ENCODE measurements around the gene KCTD11.
"Not testable (repeated sequence)": the region's sequence is repeated elsewhere in the genome, so short reads cannot be mapped to it uniquely, and the experiment has no call there.

KCTD11 gene

DNA sequence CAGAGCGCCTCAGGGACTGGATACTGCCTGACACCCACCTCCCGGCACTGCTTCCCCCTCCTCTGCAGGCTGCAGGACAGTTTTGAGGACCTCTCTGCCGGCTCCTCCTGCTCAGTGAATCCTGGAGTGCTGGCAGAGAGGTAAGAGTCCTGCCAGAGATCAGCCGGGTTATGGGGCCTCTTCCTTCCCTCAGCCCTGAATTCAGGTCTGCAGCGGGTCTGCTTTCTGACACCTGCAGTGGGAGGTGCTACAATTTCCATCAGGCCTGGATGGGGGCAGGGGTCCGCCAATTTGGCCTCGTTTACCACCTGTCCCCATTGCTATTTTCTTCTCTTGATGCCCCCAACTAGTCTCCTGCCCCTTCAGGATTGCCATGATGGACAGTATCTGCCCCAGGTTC, 19.9 kb upstream of the KCTD11 start:
- DNase-seq (ENCODE audit: low read depth, low spot score) = no peak
- in situ Hi-C loops (cut with HindIII; ENCODE audit: low sequenced_read_pairs) = no loop called here
- TF ChIP-seq, protein P1, sequence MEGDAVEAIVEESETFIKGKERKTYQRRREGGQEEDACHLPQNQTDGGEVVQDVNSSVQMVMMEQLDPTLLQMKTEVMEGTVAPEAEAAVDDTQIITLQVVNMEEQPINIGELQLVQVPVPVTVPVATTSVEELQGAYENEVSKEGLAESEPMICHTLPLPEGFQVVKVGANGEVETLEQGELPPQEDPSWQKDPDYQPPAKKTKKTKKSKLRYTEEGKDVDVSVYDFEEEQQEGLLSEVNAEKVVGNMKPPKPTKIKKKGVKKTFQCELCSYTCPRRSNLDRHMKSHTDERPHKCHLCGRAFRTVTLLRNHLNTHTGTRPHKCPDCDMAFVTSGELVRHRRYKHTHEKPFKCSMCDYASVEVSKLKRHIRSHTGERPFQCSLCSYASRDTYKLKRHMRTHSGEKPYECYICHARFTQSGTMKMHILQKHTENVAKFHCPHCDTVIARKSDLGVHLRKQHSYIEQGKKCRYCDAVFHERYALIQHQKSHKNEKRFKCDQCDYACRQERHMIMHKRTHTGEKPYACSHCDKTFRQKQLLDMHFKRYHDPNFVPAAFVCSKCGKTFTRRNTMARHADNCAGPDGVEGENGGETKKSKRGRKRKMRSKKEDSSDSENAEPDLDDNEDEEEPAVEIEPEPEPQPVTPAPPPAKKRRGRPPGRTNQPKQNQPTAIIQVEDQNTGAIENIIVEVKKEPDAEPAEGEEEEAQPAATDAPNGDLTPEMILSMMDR (IDR thresholded peaks at IDR 0.05; ENCODE audit: low read depth, low read length) = no peak
- H3K4me3 ChIP-seq (ENCODE audit: low read depth, low read length) = no peak overlapping the region

- in situ Hi-C loops (cut with HindIII; ENCODE audit: low sequenced_read_pairs); H3K4me3 ChIP-seq (ENCODE audit: low read depth, low read length); DNase-seq (ENCODE audit: low read depth, low spot score): not testable (repeated sequence)
These were observed 19.3 kb upstream of the KCTD11 start for GRCh38 chr17:7332600-7333069.

DNA sequence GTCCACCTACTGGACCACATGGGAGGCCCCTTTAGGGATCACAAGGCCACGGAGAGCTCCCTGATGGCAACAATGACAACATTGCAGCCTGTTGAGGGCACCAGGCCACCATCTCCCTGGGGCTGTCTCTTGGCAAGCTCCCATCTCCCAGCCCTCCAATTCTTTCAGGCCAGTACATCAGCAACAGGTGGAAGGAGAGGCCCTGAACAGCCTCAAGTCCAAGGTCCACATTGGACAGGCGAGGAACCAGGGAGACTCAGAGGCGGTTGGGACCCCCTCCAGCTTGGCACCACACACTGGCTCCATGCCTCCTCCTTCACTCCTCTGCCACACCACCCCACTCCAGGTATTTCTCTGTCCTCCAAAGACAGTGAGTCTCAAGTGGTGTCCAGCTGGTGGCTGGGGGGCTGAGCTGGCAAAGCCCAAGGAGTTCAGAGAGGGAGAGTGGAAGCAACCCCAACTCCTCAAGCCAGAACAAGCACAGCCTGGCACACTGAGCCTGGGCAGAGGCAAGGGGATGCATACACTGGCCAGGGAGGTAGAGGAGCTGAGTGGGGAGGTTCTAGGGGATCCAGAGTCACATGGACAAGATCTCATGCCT, 16.9 kb upstream of the KCTD11 start:
- H3K4me3 ChIP-seq (ENCODE audit: low read depth, low read length) = no peak overlapping the region
- TF ChIP-seq, protein P1 (IDR thresholded peaks at IDR 0.05; ENCODE audit: low read depth, low read length) = no peak
- DNase-seq (ENCODE audit: low read depth, low spot score) = no peak
- in situ Hi-C loops (cut with HindIII; ENCODE audit: low sequenced_read_pairs) = no loop called here

GRCh38 chr17:7335765-7336164, 16.2 kb upstream of the KCTD11 start:
- in situ Hi-C loops (cut with HindIII; ENCODE audit: low sequenced_read_pairs); DNase-seq (ENCODE audit: low read depth, low spot score); H3K4me3 ChIP-seq (ENCODE audit: low read depth, low read length): not testable (repeated sequence)

GRCh38 chr17:7336240-7337175, 15.5 kb upstream of the KCTD11 start, which contains the start of gene ACAP1:
TSS of gene ACAP1 (plus strand) at chr17:7336529. CDS start at chr17:7336735, 206 bp downstream.
- no peak for DNase-seq (ENCODE audit: low read depth, low spot score)
- in situ Hi-C loops (cut with HindIII; ENCODE audit: low sequenced_read_pairs) = no loop called here
- TF ChIP-seq, protein P1 (IDR thresholded peaks at IDR 0.05; ENCODE audit: low read depth, low read length) = no peak
- no peak within 1 kb of the TSS for H3K4me3 ChIP-seq (ENCODE audit: low read depth, low read length)

GRCh38 chr17:7337600-7337999, 14.4 kb upstream of the KCTD11 start:
- DNase-seq (ENCODE audit: low read depth, low spot score); H3K4me3 ChIP-seq (ENCODE audit: low read depth, low read length); in situ Hi-C loops (cut with HindIII; ENCODE audit: low sequenced_read_pairs): not testable (repeated sequence)

DNA sequence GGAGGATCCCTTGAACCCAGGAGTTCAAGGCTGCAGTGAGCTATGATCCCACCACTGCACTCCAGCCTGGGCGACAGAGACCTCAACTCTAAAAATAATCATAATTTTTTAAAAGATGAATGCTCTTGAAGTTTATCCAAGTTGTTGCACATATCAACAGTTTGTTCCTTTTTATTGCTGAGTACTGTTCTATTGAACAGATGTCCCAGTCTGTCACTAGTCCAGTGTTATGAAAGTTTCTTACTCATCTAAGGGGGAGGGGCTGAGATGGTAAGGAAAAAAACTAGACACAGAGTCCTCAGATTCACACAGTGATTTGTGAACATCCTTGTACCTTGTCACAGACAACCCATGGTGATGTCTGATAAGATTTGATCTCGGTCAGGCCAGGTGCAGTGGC, 11.8 kb upstream of the KCTD11 start:
- no peak for DNase-seq (ENCODE audit: low read depth, low spot score)
- TF ChIP-seq, protein P1 (IDR thresholded peaks at IDR 0.05; ENCODE audit: low read depth, low read length) = no peak
- no peak overlapping the region for H3K4me3 ChIP-seq (ENCODE audit: low read depth, low read length)
- in situ Hi-C loops (cut with HindIII; ENCODE audit: low sequenced_read_pairs) = no loop called here

GRCh38 chr17:7341842-7342241, 10.1 kb upstream of the KCTD11 start:
- DNase-seq (ENCODE audit: low read depth, low spot score) = no peak
- TF ChIP-seq, protein P1 (IDR thresholded peaks at IDR 0.05; ENCODE audit: low read depth, low read length) = no peak
- H3K4me3 ChIP-seq (ENCODE audit: low read depth, low read length) = no peak overlapping the region
- in situ Hi-C loops (cut with HindIII; ENCODE audit: low sequenced_read_pairs) = no loop called here

Data from astrocyte of the spinal cord (primary cell).